CD4-positive, alpha-beta T cell treated with Interleukin-17A for 1 hour (primary cell): Measurements from ENCODE around the gene CRYGN.
A peak's percentile ranks its signal among the peaks of the same experiment; 100 is the strongest.

ENCODE experiments used
- DNase-seq: peaks from one replicate; pipeline ENCODE4 v3.0.0-alpha.2; 2020

CRYGN gene

GRCh38 chr7:151459726-151460473, 20.0 kb upstream of the CRYGN start:
- DNase-seq: no peak

- no peak for DNase-seq
Measured at GRCh38 chr7:151457534-151457933, 17.6 kb upstream of the CRYGN start.

GRCh38 chr7:151456782-151457181, 16.8 kb upstream of the CRYGN start:
- DNase-seq: no peak

- DNase-seq: no peak
Measured at GRCh38 chr7:151456276-151456675, 16.3 kb upstream of the CRYGN start.

- DNase-seq: no peak
Measured at GRCh38 chr7:151455690-151456089, 15.7 kb upstream of the CRYGN start.

DNA sequence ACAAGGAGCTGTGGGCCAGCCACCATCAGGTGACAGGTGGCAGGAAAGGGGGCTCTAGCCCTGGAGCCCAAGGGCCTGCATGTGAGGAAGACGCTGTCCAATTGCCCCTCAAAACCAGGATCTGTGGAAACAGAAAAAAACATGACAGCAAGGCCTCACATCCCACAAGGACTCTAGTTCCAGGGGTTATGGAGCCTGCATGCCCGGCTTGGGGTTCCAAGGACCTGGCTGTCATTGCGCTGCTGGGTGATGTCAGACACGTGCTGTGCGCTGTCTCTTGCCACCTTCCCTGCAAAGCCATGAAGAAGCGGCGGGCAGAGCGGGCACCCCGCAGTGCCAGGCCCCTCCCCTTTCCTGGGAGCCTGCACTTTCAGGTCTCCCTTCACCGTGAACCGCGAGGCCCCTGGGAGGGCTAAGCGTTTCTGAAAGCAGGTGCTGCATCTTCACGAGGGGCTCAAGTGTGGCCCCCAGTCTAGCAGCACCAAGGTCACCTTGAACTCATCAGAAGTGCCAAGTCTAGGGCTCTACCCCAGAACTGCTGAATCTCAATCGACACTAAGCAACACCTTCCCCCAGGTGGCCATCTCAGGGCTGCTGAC, 15.1 kb upstream of the CRYGN start:
- no peak for DNase-seq

DNA sequence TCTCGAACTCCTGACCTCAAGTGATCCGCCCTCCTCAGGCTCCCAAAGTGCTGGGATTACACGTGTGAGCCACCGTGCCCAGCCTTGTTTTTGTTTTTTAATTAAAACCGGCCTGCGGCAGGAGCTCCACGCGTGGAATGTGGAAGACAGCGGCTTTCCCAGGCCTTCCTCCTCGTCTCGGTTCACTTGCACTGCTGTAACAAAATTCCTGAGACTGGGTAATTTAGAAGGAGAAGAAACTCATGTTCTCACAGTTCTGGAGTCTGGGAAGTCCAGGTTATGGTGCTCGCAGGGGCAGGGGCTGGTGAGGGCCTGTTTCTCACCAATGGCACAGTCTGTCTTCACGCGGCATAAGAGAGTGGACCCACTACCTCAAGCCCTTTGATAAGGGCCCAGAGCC, 14.4 kb upstream of the CRYGN start:
- no peak for DNase-seq

DNA sequence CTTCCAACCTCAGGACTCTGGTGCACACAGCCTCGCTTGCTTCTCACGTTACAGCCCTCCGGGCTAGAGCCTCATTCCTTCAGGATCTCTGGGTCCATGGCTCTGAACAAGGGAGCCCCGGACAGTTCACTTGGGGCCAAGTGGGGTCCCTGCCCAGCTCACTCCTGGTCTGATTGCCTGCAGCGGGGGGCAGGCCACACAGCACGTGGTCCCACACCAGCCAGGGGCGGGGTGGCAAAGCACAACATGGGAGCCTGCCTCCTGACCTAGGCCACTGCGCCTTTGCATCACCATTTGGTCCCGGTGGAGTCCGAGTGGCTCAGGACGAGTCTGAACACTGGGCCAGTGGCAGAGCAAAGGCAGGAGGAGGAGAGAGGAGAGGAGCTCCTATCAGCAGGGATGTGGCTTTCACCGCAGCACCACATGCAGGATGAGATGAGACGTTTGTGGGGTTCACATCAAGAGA, 13.4 kb upstream of the CRYGN start:
- DNase-seq: peak; percentile 10

DNA sequence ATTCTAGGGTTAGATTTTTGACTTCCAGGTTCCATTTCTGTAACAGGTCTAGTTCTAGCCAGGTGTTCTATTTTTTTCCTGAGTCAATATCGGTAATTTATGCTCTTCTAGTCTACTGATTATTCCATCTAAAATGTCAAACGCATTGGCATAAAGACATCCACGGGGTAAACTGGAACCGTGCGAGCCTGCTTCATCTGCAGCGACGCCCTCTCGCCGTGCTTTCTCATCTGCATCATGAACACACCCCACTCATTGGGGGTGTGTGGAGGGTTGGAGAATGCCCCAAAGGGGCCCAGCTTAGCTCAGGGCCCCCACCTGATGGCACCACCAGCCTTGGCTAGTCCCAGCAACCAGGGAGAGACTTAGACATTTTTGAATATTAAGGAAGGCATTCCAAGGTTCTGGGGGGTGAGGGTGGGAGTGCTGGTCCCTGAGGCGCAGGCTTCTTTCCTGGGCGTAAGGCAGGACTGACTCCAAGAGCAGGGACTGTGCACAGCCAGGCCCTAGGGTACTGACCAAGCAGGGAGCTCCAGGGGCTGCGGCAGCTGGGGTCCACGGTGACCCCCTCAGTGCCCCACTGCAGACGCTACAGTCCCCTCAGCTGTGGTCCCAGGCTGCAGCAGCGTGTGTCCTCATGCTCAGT, 12.9 kb upstream of the CRYGN start:
- DNase-seq: no peak

DNA sequence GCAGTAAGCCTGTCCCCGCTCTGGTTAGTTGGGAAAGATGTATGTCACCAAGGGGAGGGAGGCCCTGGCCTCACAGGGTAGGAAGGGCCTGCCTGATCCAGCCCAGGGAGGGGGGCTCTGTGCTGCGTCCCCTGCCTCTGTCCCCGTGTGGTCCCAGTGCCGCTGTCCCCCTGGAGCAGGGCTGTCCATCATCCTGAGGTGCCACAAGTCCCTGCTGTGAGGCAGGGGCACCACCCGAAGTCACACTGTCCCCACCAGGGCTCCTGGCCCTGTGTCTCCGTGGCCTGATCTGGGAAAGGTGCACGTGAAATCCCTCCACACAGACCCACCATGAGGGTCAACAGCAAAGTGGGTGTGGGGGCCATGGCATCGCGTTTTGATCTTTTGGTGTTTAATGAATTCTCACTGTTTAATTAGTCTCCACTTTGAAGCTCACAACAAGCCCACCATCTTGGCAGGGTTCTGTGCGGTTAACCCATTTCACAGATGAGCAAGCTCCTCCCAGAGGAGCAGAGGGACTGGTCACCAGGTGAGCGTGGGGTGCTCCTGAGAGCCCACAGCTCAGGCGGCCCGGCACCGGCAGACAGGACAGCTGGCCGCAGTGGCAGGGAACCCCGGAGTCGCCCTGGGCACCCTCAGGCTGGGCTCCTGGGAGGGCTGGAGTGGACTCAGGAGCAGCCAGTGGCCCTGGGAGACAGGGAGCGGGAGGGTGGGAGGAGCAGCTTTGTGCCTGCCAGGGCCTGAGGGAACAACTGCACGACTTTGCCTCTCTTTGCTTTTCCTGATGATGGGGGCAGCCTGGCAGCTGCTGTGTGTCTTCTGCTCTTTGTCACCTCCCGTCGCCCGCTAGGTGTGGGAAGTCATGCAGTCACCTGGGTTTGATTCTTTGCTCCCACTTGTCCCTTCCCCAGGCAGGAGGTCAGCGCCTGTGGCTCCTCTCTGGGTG, 12.0 kb upstream of the CRYGN start:
- DNase-seq: no peak

DNA sequence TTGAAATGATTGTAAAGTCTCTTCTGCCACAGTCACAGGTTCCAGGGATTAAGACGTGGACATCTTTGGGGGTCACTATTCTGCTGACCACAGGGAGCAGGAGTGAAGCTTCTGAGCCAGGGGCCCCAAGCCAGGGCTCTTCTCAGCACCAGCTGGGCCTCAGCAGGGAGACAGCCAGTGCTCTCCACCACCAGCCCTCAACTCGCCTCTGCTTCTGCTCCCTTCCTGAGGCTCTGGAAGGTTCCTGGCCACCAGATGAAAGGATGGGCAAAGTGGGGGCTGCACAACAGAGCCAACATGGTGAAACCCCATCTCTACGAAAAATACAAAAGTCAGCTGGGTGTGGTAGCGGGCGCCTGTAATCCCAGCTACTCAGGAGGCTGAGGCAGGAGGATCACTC, 11.2 kb upstream of the CRYGN start:
- DNase-seq: no peak

DNA sequence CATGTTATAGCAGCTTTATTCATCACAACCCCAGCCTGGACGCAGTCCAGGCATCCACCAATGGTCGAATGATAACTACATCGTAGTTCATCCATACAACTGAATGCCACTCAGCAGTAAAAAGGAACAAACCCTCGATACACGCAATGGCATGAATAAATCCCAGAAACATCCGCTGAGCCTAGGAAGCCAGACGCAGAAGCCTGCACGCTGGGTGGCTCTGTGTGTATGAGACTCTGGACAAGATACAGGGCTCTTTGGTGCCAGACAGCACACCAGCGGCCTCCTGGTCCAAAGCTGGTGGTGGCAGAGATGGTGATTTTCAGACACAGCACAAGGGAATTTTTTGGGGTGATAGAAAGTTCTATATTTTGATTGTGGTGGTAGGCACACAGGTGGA, 10.0 kb upstream of the CRYGN start:
- no peak for DNase-seq

DNA sequence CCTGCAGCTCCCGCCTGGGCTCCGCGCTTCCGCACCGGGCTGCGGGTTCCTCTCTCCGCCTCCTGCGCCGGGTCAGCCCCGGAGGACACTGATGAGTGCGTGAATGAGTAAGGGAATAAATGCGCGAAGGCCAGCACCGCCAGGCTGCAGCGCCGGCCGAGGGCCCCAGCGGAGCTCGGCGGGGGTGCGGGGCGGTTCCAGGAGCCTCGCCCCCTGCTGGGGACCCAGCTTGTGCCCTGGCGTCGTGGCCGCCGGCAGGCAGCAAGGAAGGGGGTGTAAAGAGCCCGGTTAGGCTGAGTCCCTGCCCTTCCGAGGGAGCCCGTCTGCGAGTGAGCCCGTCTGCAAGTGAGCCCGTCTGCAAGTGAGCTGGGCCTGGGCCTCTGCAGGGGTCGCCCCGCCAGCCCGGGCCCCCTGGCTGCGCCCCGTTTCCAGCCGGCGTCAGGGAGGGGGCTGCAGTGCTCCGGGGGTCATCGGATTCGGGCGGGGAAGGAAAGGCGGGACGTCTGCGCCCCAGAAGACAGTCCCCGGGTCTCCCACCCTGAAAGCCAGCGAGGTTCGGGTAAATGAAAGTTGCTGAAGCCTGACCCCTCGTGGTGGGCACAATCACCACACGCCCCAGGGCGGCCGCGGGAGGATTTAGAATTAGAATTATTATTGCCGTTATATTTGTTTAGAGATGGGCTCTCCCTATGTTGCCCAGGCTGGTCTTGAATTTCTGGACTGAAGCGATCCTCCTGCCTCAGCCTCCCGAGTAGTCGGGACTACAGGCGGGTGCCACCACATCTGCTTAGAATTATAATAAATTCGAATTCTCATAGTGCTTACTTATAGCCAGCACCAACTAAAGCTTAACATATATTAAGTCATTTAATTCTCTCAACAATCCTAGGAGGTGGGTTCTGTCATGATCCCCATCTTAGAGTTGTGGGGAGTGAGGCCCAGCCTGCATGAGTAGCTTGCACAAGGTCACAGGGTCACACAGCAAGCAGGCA, 8.6 kb upstream of the CRYGN start:
- DNase-seq: peak; percentile 82

DNA sequence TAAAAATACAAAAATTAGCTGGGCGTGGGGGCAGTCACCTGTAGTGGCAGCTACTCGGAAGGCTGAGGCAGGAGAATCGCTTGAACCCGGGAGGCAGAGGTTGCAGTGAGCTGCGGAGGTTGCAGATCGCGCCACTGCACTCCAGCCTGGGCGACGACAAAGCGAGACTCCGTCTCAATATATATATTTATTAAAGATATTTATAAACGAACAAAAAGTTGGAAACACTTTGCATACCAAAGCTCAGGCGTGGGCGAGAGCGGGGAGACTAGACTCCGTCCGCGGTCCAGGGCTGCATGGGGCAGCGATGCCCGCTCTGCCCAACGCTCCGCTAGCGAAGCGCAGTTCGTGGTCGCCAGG, 7.9 kb upstream of the CRYGN start:
- DNase-seq: no peak

- DNase-seq: no peak
Measured at GRCh38 chr7:151447312-151447711, 7.4 kb upstream of the CRYGN start.

DNA sequence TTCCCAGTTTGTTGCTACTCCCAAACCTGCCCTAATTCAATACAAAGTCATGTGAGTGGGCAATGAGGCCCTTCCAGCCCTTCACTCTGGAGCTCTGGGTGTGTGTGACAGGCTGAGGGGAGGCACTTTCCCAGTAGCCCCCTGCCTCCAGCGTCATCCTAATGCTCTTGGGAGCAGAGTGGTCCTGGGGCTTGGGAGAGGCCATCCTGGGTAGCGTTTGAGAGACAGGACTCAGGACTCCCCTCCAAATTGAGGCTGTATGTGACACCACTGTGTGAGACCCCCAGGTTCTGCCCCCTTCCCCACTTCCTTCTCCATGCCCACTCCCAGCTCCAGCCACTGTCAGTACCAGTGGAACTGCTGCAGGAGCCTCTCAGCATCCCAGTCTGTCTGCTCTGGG, 6.5 kb upstream of the CRYGN start:
- DNase-seq: no peak

DNA sequence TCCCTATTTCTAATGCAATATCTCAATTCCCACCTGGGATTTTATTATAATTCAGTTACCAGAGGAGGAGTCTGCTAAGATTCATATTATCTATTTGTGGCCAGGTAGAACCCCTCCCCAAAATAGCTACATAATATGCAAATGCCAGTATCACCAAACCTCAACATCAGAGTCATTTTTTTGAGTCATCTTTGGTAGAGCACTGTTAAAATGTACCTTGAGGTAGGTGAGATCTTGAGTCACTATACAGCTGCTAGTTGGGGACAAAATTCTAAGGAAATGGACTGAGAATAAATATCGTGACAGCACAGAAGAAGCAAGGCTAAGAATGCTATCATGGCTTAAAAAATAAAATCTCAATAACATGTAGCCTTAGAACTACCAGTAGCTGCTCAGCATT, 4.7 kb upstream of the CRYGN start:
- no peak for DNase-seq

GRCh38 chr7:151442776-151443496, 3.0 kb upstream of the CRYGN start:
- no peak for DNase-seq

DNA sequence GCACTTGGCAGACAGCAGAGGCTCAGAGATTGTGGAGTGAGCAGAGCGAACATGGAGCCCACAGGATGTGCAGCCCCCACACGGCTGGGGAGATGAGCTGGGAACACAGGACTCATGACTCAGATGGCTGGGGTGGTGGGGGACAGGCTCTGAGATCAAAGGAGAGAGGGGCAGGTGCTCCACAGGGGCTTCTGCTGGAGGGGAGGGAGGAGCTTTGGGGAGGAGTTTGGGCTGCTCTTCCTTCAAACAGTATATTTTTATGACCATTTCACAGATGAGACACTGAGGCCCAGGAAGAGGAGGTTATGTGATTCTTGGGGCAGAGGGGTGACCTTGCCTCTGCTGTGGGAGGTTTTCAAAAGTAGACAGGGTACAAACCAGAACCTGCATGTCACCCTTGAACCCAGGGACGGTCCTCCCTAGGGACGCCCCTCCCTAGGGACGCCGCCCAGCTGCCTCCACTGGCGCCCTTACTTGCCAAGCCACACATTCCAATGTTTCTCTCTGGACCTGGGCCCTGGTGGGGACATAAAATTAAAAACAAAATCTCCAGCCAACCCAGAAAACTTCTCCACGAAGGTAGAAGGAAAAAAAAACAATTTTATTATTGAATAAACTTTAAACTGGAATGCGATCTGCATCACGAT, 981 bp upstream of the CRYGN start:
- no peak for DNase-seq

DNA sequence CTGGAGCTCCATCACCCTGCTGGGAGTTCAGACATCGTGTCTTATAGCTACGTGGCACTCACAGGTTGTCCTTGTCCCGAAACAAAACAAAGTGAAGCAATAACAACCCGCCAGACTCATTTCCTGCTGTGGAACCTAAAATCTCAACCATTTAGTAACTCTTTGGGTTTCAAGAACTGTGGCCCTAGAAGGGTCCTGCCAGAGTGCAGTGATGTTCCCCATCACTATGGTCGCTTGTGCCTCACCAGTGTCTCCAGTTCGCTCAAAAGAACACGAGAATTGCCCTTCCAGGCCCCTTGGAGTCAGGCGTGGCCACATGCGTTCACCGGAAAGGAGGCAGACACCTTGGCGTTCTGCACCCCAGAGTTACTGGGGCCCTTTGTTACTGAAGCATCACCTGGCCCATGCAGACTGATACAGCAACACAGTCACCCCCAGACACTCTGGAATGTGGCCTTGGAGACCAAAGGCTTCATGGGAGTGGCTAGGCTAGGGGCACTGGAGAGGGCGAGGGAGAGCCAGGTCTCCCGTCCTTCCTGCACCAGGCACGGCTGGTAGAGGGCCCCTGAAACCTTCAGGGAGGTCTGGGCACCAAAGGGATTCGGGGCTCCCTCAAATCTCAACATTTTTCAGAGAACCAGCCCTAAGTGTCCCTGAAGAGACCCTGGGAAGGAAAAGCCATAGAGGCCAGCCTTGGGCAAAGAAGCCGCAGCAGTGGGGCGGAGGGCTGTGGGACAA, 908 bp downstream of the CRYGN start:
- DNase-seq: no peak
